Brain microvascular endothelial cell (primary cell): ENCODE measurements around the gene TAF15.
A peak's percentile ranks its signal among the peaks of the same experiment; 100 is the strongest.

ENCODE experiments used
- DNase-seq: peaks from one replicate; pipeline ENCODE4 v3.0.0-alpha.2; 2020
- H3K27ac ChIP-seq: fragments of 250-450 bp; sonication (Bioruptor Pico); 2 replicates; pipeline ENCODE4 v1.5.1; 2020; ENCODE audit warnings: mild to moderate bottlenecking, moderate library complexity
- H3K27me3 ChIP-seq: fragments of 250-450 bp; sonication (Bioruptor Pico); replicated peaks from 2 replicates; pipeline ENCODE4 v1.5.1; 2020; ENCODE audit warnings: mild to moderate bottlenecking
- H3K36me3 ChIP-seq: fragments of 250-450 bp; sonication (Bioruptor Pico); replicated peaks from 2 replicates; pipeline ENCODE4 v1.5.1; 2020; ENCODE audit warnings: mild to moderate bottlenecking
- H3K4me3 ChIP-seq: 2 replicates; pipeline ENCODE4 v1.5.1; 2011; ENCODE audit warnings: low read depth, mild to moderate bottlenecking, control low read depth, low read length, moderate library complexity
- in situ Hi-C: cut with HindIII; loops from 2 replicates; pipeline ENCODE4 v1.10.0; 2017; ENCODE audit warnings: low sequenced_read_pairs, low pct_ligation_motif_present
- TF ChIP-seq, protein P1 (sequence below): IDR thresholded peaks from 2 replicates; pipeline ENCODE4 v1.5.1; 2011; ENCODE audit warnings: low read depth, mild to moderate bottlenecking, moderate library complexity, low read length, control low read depth, inconsistent platforms; ENCODE audit errors: missing control alignments

Gene TAF15

DNA sequence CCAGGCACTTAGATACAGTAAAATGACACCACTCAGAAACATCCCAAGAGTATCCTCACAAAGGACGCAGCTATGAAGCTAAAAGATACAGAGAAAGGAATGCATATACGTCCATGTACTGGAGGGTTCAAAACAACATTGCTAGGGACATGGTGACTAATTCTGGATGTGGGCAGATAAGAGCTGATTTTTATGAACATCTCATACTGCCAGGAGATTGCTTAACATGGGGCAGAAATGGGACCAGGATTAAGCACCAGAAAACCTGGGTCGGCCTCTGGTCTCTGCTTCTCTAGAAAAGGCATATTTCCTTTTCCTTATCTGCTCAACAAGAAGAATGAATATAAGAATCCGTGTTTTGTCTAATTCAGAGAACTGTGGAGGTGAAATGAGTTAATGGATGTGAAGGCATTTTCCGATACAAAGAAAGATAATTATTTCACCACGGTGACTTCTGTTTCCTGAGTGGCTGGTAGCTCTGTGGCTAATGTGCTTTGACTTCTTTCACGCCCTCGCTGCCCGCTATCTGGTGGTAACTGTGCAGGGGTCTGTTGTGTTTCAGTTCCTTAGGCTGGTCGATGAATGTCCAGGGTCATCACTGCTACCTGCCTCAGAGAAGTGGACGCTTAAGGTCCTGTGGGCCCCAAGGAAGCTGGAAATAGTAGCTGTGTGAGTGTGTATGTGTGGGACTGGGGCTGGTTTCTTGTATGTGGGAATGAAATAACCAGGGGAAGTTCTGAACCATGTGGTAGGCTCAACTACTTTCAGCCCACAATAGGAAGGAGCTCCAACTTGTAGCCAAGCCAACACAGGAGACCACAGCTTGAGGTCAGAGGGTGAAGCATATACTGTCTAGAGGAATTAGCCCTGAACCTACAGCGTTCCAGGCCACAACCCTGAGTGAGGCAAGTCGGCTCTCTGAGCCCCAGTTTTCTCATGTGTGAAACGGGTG is 86.6 kb downstream of the TAF15 start:
- Histone ChIP-seq H3K4me3 (no peak overlapping the region), H3K36me3 (no peaks in the 10 kb centered on the region), H3K27ac (peak overlapping the region; percentile 79), H3K27me3 (no peaks in the 10 kb centered on the region)
- DNase-seq, result peak; percentile 92
- in situ Hi-C loops, result no loop called here
- TF ChIP-seq, protein P1, sequence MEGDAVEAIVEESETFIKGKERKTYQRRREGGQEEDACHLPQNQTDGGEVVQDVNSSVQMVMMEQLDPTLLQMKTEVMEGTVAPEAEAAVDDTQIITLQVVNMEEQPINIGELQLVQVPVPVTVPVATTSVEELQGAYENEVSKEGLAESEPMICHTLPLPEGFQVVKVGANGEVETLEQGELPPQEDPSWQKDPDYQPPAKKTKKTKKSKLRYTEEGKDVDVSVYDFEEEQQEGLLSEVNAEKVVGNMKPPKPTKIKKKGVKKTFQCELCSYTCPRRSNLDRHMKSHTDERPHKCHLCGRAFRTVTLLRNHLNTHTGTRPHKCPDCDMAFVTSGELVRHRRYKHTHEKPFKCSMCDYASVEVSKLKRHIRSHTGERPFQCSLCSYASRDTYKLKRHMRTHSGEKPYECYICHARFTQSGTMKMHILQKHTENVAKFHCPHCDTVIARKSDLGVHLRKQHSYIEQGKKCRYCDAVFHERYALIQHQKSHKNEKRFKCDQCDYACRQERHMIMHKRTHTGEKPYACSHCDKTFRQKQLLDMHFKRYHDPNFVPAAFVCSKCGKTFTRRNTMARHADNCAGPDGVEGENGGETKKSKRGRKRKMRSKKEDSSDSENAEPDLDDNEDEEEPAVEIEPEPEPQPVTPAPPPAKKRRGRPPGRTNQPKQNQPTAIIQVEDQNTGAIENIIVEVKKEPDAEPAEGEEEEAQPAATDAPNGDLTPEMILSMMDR, result no peak
